ENCODE data around the gene VCL. TPM values are rescaled to one million over a fixed set of nuclear protein-coding genes. Genes with fewer than 3 reads are reported as not detected.

Gene VCL
- total and polyA plus RNA-seq, 9 of the 15 experiments (the other 6 are each of a cell fraction or from before 2014, with no cell fraction given) = 29.8 to 186 (median 76.4) TPM

- TF ChIP-seq RAD51 (IDR thresholded peaks at IDR 0.05; ENCODE audit: borderline replicate concordance, low read depth) (peak; percentile 28; the same call in 1 of the 2 replicates), ETV1 (tag; conservative IDR thresholded peaks at IDR 0.05; ENCODE audit: low read depth) (0 out of 2 replicates have a peak, but pooled peaks have one; percentile 12), AFF1 (IDR thresholded peaks at IDR 0.05; ENCODE audit: low read depth in 1 of 2, partially characterized antibody in 2 of 2) (peak in 1 of 2 experiments; percentile 62), BCLAF1 (IDR thresholded peaks at IDR 0.05; ENCODE audit: borderline replicate concordance in 1 of 2, control insufficient read depth in 1 of 2, low read depth in 2 of 2, low read length in 1 of 2) (0 out of 4 replicates have a peak, but pooled peaks of 1 of the 2 experiments have one; percentile 52), TCF3 (CRISPR knock-in tag; IDR thresholded peaks at IDR 0.05) (no peak), ZNF740 (CRISPR knock-in tag; IDR thresholded peaks at IDR 0.05) (no peak), ZNF740 (tag; IDR thresholded peaks at IDR 0.05) (no peak), MAFK (IDR thresholded peaks at IDR 0.05; ENCODE audit: low read length) (0 out of 2 replicates have a peak, but pooled peaks have one; percentile 6), HDGF (IDR thresholded peaks at IDR 0.05) (peak; percentile 95), RBBP5 (IDR thresholded peaks at IDR 0.05; ENCODE audit: borderline replicate concordance, insufficient read depth, low read length, poor library complexity, severe bottlenecking) (no peak), SIN3A (IDR thresholded peaks at IDR 0.05; ENCODE audit: borderline replicate concordance in 2 of 2, control insufficient read depth in 1 of 2, low read depth in 2 of 2, low read length in 2 of 2) (peak in 1 of 2 experiments; percentile 56; a peak in 1 of 4 replicates), SMARCA5 (IDR thresholded peaks at IDR 0.05) (0 out of 2 replicates have a peak, but pooled peaks have one; percentile 19), SPI1 (IDR thresholded peaks at IDR 0.05; ENCODE audit: borderline replicate concordance, low read depth, low read length) (peak; percentile 57; the same call in 1 of the 2 replicates), U2AF1 (optimal IDR thresholded peaks at IDR 0.05; ENCODE audit: low read depth, low read length) (no peak), ZBTB9 (CRISPR knock-in tag; IDR thresholded peaks at IDR 0.05) (peak; percentile 69; the same call in 1 of the 2 replicates), TAL1 (IDR thresholded peaks at IDR 0.05) (peak; percentile 17; the same call in 1 of the 2 replicates), RFX7 (CRISPR knock-in tag; IDR thresholded peaks at IDR 0.05) (no peak)
These were observed 6.1 kb upstream of the VCL start (continued) for GRCh38 chr10:73991884-73992245.

All from K562 (cell line).